ENCODE results near the gene DUOX1. TPM values are rescaled to one million over a fixed set of nuclear protein-coding genes. Genes with fewer than 3 reads are reported as not detected.

Gene DUOX1
- total RNA-seq, 1 experiment from 2014 or later = 0.17 TPM

- no peak for DNase-seq (ENCODE audit: low read depth)
Observed at GRCh38 chr15:45168286-45168685, 38.5 kb downstream of the DUOX1 start.

- DNase-seq (ENCODE audit: low read depth) = no peak
Observed at GRCh38 chr15:45168751-45169551, 39.2 kb downstream of the DUOX1 start.

- no peak for DNase-seq (ENCODE audit: low read depth)
Observed at GRCh38 chr15:45169608-45170480, 40.0 kb downstream of the DUOX1 start.

- DNase-seq (ENCODE audit: low read depth) = no peak
Observed at GRCh38 chr15:45171912-45172311, 42.1 kb downstream of the DUOX1 start.

GRCh38 chr15:45174069-45174468, 44.3 kb downstream of the DUOX1 start:
- peak; percentile 23 for DNase-seq (ENCODE audit: low read depth)

GRCh38 chr15:45174577-45174976, 44.8 kb downstream of the DUOX1 start:
- DNase-seq (ENCODE audit: low read depth) = no peak

GRCh38 chr15:45177285-45177684, 47.5 kb downstream of the DUOX1 start:
- no peak for DNase-seq (ENCODE audit: low read depth)

- peak; percentile 41 for DNase-seq (ENCODE audit: low read depth)
Observed at GRCh38 chr15:45179221-45179985, 49.6 kb downstream of the DUOX1 start.

- peak; percentile 73 for DNase-seq (ENCODE audit: low read depth)
Observed at GRCh38 chr15:45180201-45180600, 50.4 kb downstream of the DUOX1 start.

- no peak for DNase-seq (ENCODE audit: low read depth)
Observed at GRCh38 chr15:45180648-45181436, 51.0 kb downstream of the DUOX1 start.

- DNase-seq (ENCODE audit: low read depth) = no peak
Observed at GRCh38 chr15:45181491-45182285, 51.9 kb downstream of the DUOX1 start.

- DNase-seq (ENCODE audit: low read depth) = no peak
Observed at GRCh38 chr15:45182996-45183395, 53.2 kb downstream of the DUOX1 start.

GRCh38 chr15:45183511-45183910, 53.7 kb downstream of the DUOX1 start:
- no peak for DNase-seq (ENCODE audit: low read depth)

GRCh38 chr15:45184562-45185041, 54.8 kb downstream of the DUOX1 start:
- DNase-seq (ENCODE audit: low read depth) = no peak

GRCh38 chr15:45185069-45185779, 55.4 kb downstream of the DUOX1 start:
- DNase-seq (ENCODE audit: low read depth) = no peak

- no peak for DNase-seq (ENCODE audit: low read depth)
Observed at GRCh38 chr15:45185903-45186770, 56.3 kb downstream of the DUOX1 start.

GRCh38 chr15:45186771-45187577, 57.2 kb downstream of the DUOX1 start:
- DNase-seq (ENCODE audit: low read depth) = no peak

GRCh38 chr15:45187578-45187893, 57.7 kb downstream of the DUOX1 start:
- DNase-seq (ENCODE audit: low read depth) = no peak
